GM19023 (cell line): Measurements from ENCODE around the gene ASF1A.
A peak's percentile ranks its signal among the peaks of the same experiment; 100 is the strongest.

ENCODE experiments used
- ATAC-seq: cut with Tn5 transposase; IDR thresholded peaks from one replicate; pipeline ENCODE4 v1.9.1; 2021; ENCODE audit warnings: mild to moderate bottlenecking, moderate library complexity; ENCODE audit not compliant: unreplicated experiment

The ASF1A gene

DNA sequence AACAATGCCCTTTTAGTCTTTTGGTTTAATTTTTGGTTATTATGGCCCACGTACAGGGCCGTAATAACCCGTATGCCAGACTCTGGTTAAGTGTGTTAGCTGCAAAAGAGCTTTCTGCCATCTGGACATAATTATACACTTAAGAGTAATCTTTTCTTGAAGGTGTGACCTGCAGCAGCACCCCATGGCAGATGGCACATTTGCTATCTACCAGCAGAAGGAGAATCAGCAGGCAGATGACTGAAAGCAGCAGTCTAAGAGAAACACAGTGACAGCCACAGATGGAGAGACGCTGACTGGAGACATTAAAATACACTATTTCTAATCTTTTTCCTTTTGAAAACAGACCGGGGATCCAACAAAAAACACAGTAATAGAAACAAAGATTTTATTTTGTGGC lies 18.7 kb downstream of the ASF1A start:
- ATAC-seq, result no peak

DNA sequence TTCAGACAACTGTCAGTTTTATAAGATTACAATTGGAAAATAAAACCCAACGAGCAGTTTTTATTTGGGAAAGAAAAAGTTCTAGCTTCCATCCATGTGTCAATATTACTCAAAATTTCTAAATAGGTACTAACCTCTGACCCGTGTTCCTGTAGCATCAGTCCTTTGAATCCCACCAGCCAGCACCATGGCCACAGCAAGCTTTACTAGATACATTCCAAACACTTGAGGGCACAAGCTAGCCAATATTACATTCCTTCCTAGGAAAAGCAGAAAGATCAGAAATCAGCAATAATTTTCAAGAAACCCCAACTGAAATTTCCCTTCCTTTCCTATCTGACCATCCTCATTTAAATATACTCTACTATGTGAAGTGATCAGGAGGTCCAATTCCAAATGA lies 19.2 kb downstream of the ASF1A start:
- no peak for ATAC-seq

DNA sequence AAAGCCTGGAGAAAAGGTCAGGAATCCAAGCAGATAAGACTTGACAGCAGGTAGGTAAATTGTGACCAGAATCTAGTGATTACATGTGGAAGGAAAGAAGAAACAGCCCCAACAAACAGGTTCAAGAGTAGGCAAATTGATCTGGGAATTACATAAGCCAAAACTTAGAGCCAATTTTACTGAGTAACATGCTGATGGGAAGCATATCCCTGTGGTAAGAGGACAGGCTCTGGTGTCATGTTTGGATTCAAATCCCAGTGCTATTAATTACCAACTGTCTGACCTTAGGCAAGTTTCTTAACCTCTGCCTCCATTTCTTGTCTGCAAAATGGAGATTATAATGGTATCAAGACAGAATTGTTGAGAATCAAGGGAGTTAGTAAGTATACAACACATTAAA lies 20.6 kb downstream of the ASF1A start:
- ATAC-seq, result no peak

DNA sequence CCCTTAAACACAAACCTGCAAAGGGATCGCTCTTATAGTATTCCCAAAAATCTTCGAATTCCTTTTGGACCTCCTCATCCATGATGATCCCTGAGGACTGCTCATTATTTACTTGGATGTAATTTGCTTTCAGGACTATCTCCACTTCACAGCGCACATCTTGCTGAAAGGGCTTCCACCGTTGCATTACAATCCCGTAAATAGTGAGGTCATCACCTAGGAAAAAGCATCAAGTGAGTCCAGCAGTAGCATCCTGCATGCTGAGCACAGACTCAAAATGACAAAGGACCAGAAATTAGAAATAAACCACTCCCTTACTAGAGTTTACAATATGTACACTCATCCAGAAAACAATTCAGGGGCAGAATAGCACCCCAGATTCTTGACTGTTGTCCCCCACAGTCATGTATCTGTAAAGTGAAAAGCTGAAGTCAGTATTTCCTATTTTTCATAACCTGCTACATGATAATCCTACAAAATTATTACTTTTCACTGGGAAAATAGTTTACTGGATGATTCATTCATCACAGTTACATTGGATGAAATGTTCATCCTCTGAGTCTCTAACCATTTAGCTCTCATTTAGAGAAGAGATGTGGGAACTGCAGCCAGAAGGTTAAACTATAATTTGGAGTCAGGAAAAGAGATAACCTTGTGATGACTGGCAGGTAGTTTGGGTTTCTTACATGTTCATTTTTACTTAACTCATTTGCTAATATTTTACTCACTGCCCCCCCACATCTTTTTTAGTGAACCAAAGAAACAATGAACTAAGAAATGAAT lies 23.8 kb downstream of the ASF1A start:
- no peak for ATAC-seq

DNA sequence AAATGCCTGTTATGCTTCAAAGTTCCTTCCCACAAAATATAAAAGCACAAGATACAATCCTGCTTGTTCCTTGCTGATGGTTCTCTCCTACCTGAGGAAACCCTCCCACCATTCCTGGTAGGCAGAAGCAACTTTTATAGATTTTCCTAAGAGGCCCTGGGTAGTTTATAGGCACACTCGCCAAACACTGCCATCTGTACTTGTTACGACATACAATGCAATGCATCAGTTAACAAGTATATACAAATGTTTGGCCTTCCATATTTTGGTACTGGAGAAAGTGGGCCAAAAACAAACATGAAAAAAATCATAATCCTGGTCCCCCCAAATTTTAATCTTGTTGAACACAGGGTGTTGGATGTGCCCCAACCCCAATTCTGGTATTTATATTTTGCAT lies 24.4 kb downstream of the ASF1A start:
- ATAC-seq, result no peak

DNA sequence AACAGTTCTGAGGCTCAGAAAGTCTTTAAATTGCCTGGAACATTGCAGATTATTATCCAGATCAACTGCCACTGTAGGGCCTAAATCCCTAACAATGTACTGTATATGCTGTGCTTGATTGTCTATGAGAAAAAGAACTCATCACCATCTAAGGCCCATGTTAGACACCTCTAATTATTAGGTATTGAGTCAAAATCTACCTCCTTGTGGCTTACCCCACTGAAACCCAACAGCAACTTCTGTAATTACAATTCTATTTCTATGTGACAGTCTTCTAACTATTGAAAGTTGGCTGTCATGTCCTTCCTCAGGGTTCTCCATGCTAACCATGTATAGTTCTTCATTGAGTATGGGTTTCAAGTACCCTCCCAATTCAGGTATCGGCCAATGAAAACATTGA lies 27.1 kb downstream of the ASF1A start:
- ATAC-seq, result peak; percentile 55

DNA sequence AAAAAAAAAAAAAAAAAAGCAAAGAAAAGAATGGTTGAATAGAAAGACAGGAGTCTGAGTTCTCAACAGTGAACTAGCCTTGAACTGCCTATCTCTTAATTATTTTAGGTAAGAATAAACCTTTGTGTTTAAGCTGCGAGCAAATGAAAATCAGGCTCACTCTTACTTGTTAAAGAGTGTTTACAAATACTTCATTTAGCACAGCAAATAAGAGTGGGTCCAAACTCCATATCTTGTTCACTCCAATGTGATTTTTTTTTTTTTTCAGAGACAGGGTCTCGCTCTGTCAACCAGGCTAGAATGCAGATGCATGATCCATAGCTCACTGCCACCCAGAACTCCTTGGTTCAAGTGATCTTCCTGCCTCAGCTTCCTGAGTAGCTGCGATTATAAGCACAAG lies 29.1 kb downstream of the ASF1A start:
- ATAC-seq, result no peak

DNA sequence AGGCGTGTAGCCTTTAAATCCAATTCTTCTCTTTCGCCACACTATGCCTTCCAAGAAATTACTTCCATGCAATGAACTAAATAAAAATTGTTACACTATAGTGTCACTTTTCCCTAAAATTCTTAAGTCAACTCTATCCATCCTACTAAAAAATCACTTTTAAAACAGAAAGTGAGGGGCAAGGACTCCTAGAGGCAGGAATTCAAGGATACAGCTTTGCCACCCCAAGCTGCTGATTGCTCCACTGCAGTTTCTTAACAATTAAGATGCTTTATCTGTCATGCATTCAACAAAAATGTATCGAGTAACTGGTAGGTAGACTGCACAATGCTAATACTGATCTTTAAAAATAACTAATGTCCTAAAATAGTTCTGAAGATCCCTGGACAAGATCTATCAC lies 36.7 kb downstream of the ASF1A start:
- ATAC-seq, result no peak

DNA sequence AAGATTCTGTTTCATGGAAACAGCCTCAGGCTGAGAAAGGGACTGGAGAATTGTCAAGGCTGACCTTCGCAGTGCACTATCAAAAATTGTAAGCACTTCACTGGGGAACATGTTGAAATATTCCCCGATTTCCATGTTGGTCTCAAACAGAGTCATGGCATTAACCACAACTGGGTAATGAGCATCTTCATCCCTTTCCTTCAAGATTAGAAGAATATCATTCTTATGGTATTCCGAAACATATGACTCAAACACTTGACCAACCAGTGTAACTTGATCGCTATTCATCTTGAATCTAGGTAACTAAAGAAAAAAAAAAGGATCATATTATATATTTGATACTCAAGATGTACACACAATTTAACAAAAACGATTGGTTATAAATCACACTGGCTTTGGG lies 37.5 kb downstream of the ASF1A start:
- ATAC-seq, result no peak

DNA sequence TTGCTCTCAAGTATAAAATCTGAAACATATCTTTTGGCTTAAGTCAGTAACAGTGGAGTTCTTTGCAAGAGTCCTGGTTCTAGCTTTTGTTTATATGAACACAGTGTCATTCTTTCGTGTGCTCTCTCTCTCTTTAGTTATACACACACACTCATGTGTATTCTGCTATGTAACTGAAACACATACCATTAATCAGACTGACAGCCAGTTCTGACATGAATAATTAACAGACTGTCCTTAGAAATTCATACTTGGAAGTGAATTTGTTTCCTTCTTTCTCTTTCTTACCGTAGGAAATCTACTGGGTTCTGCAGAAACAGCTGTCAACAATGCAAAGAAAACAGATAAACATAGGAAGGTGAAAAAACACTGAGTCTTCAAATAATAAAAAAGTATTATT lies 38.5 kb downstream of the ASF1A start:
- ATAC-seq, result no peak

DNA sequence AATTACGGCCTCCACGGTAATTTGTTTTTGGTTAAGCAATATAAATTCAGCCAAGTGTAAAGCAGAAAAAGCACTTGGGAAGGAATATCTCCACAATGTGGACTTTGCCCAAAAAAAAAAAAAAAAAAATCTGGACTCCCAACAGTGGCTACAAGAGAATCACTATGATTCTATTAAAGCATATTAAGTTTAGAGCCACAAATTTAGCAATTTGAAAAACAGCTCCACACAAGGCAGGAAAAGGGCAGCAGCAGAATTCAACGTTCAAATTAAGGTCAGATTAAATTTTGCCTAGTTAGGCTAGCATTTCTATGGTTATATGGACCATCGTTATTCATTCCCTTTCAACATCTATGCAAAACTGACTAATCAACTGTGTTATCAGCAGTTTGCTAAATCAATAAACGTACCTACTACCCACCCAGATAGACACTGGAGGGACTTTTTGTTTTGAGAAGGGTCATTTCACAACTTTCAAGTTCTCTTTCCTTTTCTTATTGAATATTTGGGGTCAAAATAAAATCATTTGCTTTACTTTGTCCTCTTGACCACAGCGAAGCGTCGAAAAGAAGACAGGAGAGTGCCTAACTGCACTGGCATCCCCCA lies 40.0 kb downstream of the ASF1A start:
- peak; percentile 0 for ATAC-seq

DNA sequence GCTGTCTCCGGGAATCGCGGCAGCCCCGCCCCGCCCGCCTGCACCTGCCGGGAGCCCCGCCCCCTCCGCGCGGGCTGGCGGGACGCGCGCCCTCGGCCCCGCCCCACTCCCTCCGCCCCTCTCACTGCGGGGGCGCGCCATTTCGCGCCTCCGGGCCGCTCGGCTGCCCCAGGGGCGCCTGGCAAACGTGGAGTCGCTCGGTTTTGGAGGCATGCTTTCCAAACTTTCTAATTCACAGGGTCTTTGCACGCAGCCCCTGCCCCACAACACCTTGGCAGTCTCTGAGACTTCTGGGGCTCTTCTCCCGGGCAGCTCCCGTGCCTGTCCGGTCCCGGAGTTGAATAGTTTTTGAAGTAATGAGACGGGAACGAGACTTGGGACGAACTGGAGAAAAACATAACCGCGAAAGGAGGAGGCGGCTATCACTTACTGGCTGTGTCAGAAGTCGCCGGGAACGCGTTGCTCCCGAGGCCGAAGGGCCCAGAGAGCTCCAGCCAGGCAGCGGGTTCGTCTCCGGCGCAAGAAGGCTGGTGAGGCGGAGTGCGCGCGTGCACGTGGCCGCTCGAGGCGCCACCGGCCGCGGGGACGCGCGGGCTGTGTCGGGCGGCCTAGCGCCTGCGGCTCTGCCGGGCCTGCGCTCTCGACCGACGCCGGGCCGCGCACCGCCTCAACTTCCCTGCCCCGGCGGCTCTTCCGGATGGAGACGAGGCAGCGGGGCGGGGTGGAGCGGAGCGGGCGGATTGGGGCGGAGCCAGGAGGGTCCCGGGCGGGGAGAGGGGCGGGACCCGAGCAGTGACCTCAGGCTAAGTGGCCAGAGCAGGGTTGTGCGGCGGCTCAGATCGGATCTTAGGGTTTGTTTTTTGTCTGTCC lies 40.7 kb downstream of the ASF1A start, which contains the start of gene MCM9:
Gene MCM9, minus strand, starts transcription at position 699 of the 870 bp plus-strand sequence. CDS start 3,436 bp downstream, outside the sequence.
- ATAC-seq, result peak; percentile 95

DNA sequence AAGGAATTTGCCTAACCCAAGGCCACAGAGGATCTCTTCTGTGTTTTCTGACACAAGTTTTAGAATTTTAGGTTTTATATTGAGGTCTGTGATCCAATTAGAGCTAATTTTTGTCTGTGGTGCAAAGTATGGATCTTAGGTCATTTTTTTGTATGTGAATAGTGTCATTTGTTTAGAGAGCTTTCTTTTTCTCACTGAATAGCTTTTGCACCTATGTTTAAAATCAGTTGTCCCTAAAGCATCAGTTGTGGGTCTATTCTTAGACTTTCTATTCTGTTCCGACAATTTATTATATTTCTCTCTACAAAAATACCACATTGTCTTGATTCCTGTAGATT lies 41.3 kb downstream of the ASF1A start:
- peak; percentile 1 for ATAC-seq

DNA sequence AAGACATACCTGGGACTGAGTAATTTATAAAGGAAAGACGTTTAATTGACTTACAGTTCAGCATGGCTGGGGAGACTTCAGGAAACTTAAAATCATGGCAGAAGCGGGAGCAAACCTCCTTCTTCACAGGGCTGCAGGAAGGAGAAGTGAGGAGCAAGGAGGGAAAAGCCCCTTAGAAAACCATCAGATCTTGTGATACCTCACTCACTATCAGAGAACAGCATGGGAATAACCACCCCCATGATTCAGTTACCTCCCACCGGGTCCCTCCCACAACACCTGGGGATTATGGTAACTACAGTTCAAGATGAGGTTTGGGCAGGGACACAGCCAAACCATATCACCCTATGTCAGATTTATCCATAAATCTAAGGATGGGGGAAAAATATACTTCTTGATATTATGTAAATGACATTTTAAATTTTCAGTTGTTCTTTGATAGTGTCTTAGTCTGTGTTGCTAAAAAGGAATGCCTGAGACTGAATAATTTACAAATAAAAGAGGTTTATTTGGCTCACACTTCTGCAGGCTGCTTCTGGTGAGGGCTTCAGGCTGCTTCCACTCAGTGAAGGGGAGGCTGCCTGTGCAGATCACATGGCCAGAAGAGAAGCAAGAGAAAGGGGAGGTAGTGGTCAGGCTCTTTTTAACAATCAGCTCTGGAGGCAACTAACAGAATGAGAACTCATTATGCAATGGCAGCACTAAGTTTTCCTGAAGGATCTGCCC lies 42.2 kb downstream of the ASF1A start:
- no peak for ATAC-seq

DNA sequence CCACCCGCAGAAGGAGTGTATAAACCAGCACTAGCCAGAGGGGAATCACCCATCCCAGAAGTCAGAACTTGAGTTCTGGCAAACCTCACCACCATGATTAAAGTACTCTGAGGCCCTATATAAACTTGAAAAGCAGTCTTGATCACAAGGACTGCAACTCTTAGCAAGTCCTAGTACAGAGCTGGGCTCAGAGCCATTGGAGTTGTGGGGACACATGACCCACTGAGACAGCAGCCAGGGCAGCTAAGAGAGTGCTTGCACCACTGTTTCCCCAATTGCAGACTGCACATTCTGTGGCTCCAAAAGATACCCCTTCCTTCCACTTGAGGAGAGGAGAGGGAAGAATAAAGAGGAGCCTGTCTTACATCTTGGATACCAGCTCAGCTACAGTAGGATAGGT lies 45.7 kb downstream of the ASF1A start:
- ATAC-seq, result no peak

DNA sequence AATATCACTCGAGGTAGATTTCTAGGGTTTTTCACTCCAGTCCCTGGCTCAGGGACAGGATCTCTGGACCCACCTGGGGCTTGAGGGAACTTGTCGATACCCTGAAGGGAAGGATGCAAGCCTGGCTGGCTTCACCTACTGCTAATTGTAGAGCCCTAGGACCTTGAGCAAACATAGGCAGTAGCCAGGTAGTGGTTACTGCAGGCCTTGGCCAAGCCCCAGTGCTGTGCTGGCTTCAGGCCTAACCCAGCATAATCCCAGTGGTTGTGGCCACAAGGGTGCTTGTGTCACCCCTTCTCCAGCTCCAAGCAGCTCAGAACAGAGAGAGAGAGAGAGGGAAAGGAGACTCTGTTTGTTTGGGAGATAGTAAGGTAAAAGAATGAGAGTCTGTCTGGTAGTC lies 46.8 kb downstream of the ASF1A start:
- no peak for ATAC-seq

DNA sequence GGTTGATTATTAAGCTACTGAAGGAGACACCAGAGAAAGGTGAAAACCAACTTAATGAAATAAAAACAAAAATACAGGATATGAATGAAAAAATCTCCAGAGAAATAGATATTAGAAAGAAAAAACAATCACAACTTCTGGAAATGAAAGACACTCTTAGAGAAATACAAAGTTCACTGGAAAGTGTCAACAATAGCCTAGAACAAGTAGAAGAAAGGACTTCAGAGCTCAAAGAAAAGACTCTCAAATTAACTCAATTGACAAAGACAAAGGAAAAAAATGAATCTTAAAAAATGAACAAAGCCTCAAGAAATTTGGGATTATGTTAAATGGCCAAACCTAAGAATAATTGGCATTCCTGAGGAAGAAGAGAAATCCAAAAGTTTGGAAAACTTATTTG lies 51.3 kb downstream of the ASF1A start:
- ATAC-seq, result no peak

DNA sequence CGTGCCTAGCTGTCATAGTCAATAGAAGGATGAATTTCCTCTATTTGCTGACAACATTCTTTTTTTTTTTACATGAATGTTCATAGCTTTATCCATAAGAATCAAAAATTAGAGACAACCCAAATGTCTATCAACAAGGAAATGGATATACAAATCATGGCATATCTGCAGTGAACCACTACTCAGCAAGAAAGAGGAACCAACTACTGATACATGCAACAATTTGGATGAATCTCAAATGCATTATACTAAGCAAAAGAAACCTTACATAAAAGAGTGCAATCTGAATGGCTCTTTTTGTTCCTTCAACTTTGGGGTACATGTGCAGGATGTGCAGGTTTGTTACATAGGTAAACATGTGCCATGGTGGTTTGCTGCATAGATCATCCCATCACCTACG lies 58.7 kb downstream of the ASF1A start:
- ATAC-seq, result no peak

DNA sequence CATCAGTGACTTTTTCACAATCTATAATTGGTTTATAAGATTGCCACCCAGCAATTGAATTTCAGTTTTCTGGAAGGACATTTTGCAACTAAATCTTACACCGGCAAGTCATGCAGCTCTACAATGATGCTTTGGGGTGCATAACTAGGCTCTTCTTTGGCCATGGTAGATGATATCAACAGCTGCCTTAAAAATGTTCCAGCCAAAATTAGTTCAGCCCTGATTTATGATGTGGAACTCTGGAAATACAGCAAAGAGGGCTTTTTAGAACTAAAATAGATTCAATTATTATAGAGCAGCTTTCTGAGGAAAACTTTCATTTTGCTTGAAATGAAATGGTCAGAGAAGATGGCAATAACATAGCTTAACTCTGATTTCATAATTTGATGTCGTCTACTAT lies 59.4 kb downstream of the ASF1A start:
- no peak for ATAC-seq
